Activated B cell treated with CpG ODN at 0.5 μM for 24 hours (primary cell): Measurements from ENCODE around the gene CNTFR. TPM values are rescaled to one million over a fixed set of nuclear protein-coding genes. Genes with fewer than 3 reads are reported as not detected.

Experiments used
- ATAC-seq: fragments of 200-7000 bp; cut with Tn5 transposase; one replicate; pipeline ENCODE4 v1.10.0; 2021; ENCODE audit warnings: low read depth, mild to moderate bottlenecking, moderate library complexity
- CTCF ChIA-PET: fragments of 350-600 bp; sonication (Branson Sonifier 250); formaldehyde crosslinking; loops from one replicate; lab custom pipeline; 2021; ENCODE audit warnings: antibody characterized with exemption; lab: Charles Lee
- POLR2A ChIA-PET: fragments of 350-600 bp; sonication (Branson Sonifier 250); formaldehyde crosslinking; loops from one replicate; lab custom pipeline; 2021; ENCODE audit warnings: antibody characterized with exemption; lab: Charles Lee
- DNase-seq: peaks from one replicate; pipeline ENCODE4 v3.0.0; 2022
- H3K27ac Mint-ChIP-seq: one replicate; pipeline ENCODE4 v1.8.0; 2020; ENCODE audit warnings: mixed read lengths
- H3K27me3 Mint-ChIP-seq: one replicate; pipeline ENCODE4 v1.8.0; 2021; ENCODE audit warnings: mixed read lengths
- H3K36me3 Mint-ChIP-seq: one replicate; pipeline ENCODE4 v1.8.0; 2021; ENCODE audit warnings: low read depth, mixed read lengths
- H3K4me1 Mint-ChIP-seq: one replicate; pipeline ENCODE4 v1.8.0; 2021; ENCODE audit warnings: mixed read lengths
- H3K4me3 Mint-ChIP-seq: one replicate; pipeline ENCODE4 v1.8.0; 2020; ENCODE audit warnings: mild to moderate bottlenecking, mixed read lengths
- H3K9me3 Mint-ChIP-seq: one replicate; pipeline ENCODE4 v1.8.0; 2020; ENCODE audit warnings: mixed read lengths
- CTCF ChIP-seq: fragments of 200-600 bp; IDR thresholded peaks from one replicate; pipeline ENCODE4 v1.8.0; 2022; ENCODE audit warnings: antibody characterized with exemption, mild to moderate bottlenecking
- intact Hi-C: fragments of 100-400 bp; cut with micrococcal nuclease; formaldehyde crosslinking; loops from one replicate; pipeline ENCODE4 v1.15.1; 2024
- total RNA-seq: library from RNA; stranded (reverse); gene quantifications from 2 replicates; pipeline ENCODE4 v1.2.3, GENCODE V29; 2022

Gene CNTFR
- total RNA-seq, 1 donor from 2014 or later, result not detected

- peaks cover 67% of the 10 kb centered on the region for H3K27me3 Mint-ChIP-seq
- intact Hi-C loops, result loop anchor here (5.0 kb wide), 1 partner anchor 966 kb away; no protein-coding TSS in a partner anchor
- CTCF ChIA-PET, result interaction anchor here (1.2 to 2.5 kb wide), 5 partner anchors 12 to 969 kb away, joined by 3 to 24 read pairs (median 10); no protein-coding TSS in a partner anchor
- no peak overlapping the region for H3K27ac Mint-ChIP-seq
- ATAC-seq, result no peak
- H3K9me3 Mint-ChIP-seq, result no peaks in the 10 kb centered on the region
- POLR2A ChIA-PET, result no interaction called here
- no peaks in the 10 kb centered on the region for H3K36me3 Mint-ChIP-seq
- H3K4me3 Mint-ChIP-seq, result no peak overlapping the region
- TF ChIP-seq CTCF, result no peak
- peaks cover 41% of the 10 kb centered on the region for H3K4me1 Mint-ChIP-seq
- no peak for DNase-seq
These were observed 3.5 kb upstream of the CNTFR start for GRCh38 chr9:34592895-34593601.

- POLR2A ChIA-PET, result no interaction called here
- CTCF ChIA-PET, result interaction anchor here (0.7 to 2.5 kb wide), 17 partner anchors 10 to 968 kb away, joined by 3 to 24 read pairs (median 4); no protein-coding TSS in a partner anchor
- peaks cover 72% of the 10 kb centered on the region for H3K27me3 Mint-ChIP-seq
- ATAC-seq (no peak), DNase-seq (no peak)
- peaks cover 41% of the 10 kb centered on the region for H3K4me1 Mint-ChIP-seq
- no peak overlapping the region for H3K27ac Mint-ChIP-seq
- H3K4me3 Mint-ChIP-seq, result peak overlapping the region; percentile 77
- H3K9me3 Mint-ChIP-seq, result no peaks in the 10 kb centered on the region
- intact Hi-C loops, result loop anchor here (1.0 to 5.0 kb wide), 5 partner anchors 44 to 965 kb away; no protein-coding TSS in a partner anchor
- TF ChIP-seq CTCF, result no peak
- no peaks in the 10 kb centered on the region for H3K36me3 Mint-ChIP-seq
These were observed 2.7 kb upstream of the CNTFR start for GRCh38 chr9:34591917-34592866.

GRCh38 chr9:34591248-34591916 lies 1.9 kb upstream of the CNTFR start:
- ATAC-seq, result peak; percentile 90

More at GRCh38 chr9:34591248-34591916, 1.9 kb upstream of the CNTFR start:
- POLR2A ChIA-PET, result no interaction called here
- no peaks in the 10 kb centered on the region for H3K9me3 Mint-ChIP-seq
- H3K36me3 Mint-ChIP-seq, result no peaks in the 10 kb centered on the region
- peak; percentile 21 for TF ChIP-seq CTCF
- CTCF ChIA-PET, result interaction anchor here (0.7 to 2.5 kb wide), 17 partner anchors 11 to 969 kb away, joined by 3 to 24 read pairs (median 4); no protein-coding TSS in a partner anchor
- peak overlapping the region; percentile 77 for H3K4me3 Mint-ChIP-seq
- H3K27me3 Mint-ChIP-seq, result peaks cover 77% of the 10 kb centered on the region
- DNase-seq, result peak; percentile 82
- H3K27ac Mint-ChIP-seq, result no peak overlapping the region
- intact Hi-C loops, result loop anchor here (1.0 to 5.0 kb wide), 5 partner anchors 43 to 964 kb away; no protein-coding TSS in a partner anchor
- H3K4me1 Mint-ChIP-seq, result peaks cover 41% of the 10 kb centered on the region
